COLO829 (cell line): ENCODE data around the gene KLHL20.
"Not testable (repeated sequence)": the region's sequence is repeated elsewhere in the genome, so short reads cannot be mapped to it uniquely, and the experiment has no call there.

Experiments
- DNase-seq: peaks from one replicate; pipeline ENCODE4 v3.0.0; 2012; ENCODE audit warnings: low spot score

KLHL20 gene

GRCh38 chr1:173757666-173758065, 42.9 kb downstream of the KLHL20 start:
- DNase-seq, result no peak

- DNase-seq, result no peak
Measured at GRCh38 chr1:173758110-173758509, 43.3 kb downstream of the KLHL20 start.

- DNase-seq, result no peak
Measured at GRCh38 chr1:173758980-173759379, 44.2 kb downstream of the KLHL20 start.

- DNase-seq, result not testable (repeated sequence)
Measured at GRCh38 chr1:173764331-173764730, 49.5 kb downstream of the KLHL20 start.

- no peak for DNase-seq
Measured at GRCh38 chr1:173768206-173768605, 53.4 kb downstream of the KLHL20 start.

GRCh38 chr1:173768827-173769226, 54.0 kb downstream of the KLHL20 start:
- no peak for DNase-seq

GRCh38 chr1:173770330-173770729, 55.5 kb downstream of the KLHL20 start:
- DNase-seq, result not testable (repeated sequence)

- DNase-seq, result no peak
Measured at GRCh38 chr1:173771560-173771959, 56.8 kb downstream of the KLHL20 start.

GRCh38 chr1:173775578-173776226, 60.9 kb downstream of the KLHL20 start:
- DNase-seq, result no peak

GRCh38 chr1:173779936-173780335, 65.2 kb downstream of the KLHL20 start:
- DNase-seq, result no peak

- DNase-seq, result no peak
Measured at GRCh38 chr1:173784997-173785396, 70.2 kb downstream of the KLHL20 start.

- DNase-seq, result no peak
Measured at GRCh38 chr1:173789841-173790240, 75.1 kb downstream of the KLHL20 start.

- no peak for DNase-seq
Measured at GRCh38 chr1:173798078-173798477, 83.3 kb downstream of the KLHL20 start.

GRCh38 chr1:173799995-173800394, 85.2 kb downstream of the KLHL20 start:
- not testable (repeated sequence) for DNase-seq

- DNase-seq, result no peak
Measured at GRCh38 chr1:173802961-173803360, 88.2 kb downstream of the KLHL20 start.

- DNase-seq, result not testable (repeated sequence)
Measured at GRCh38 chr1:173813654-173814053, 98.9 kb downstream of the KLHL20 start.

- DNase-seq, result no peak
Measured at GRCh38 chr1:173818459-173818858, 103.7 kb downstream of the KLHL20 start.

- DNase-seq, result no peak
Measured at GRCh38 chr1:173821680-173822079, 106.9 kb downstream of the KLHL20 start.

- no peak for DNase-seq
Measured at GRCh38 chr1:173823781-173824314, 109.1 kb downstream of the KLHL20 start.

GRCh38 chr1:173824315-173825081, 109.7 kb downstream of the KLHL20 start, which contains the start of the genes CENPL and DARS2:
Gene CENPL, minus strand, starts transcription at chr1:173824883. Its CDS starts 13,584 bp downstream, at chr1:173811299.
Gene DARS2, plus strand, starts transcription at chr1:173824673. Its CDS starts 557 bp downstream, at chr1:173825230.
- peak; percentile 98 for DNase-seq

GRCh38 chr1:173827611-173828010, 112.8 kb downstream of the KLHL20 start:
- no peak for DNase-seq

- no peak for DNase-seq
Measured at GRCh38 chr1:173832748-173833147, 118.0 kb downstream of the KLHL20 start.
